Heart left ventricle (tissue), 13 donors: Measurements from ENCODE around the gene VEGFA.

ENCODE experiments used
- POLR2A ChIP-seq, 2 donors: fragments of 450-650 bp; IDR thresholded peaks; one replicate each; pipeline ENCODE4 v1.6.1; 2017; ENCODE audit warnings: antibody characterized with exemption in 2 of 2, mild to moderate bottlenecking in 2 of 2, moderate library complexity in 2 of 2
- TF ChIP-seq, protein P1 (sequence below), 12 donors: fragments of 200-600 bp; sonication (generic) in 4 of 12; IDR thresholded peaks; one replicate each; pipeline versions ENCODE4 v1.5.0 to v1.8.0; 2018 to 2022; ENCODE audit warnings: antibody characterized with exemption in 12 of 12, mild to moderate bottlenecking in 5 of 12
- donor health status: ischemic (EF 13 %, LVEDD 7.1; RV severe dilation, severe dysfunction).
- donor health status: DM: no; HTN: yes; CAD: no.
- donor health status: DM: no; HTN: no; CAD: no.
- donor health status: ischemic (EF 25% LVEDD 6.9; RV normal size, moderate dysfunction).
- donor health status: ischemic (EF 25% LVEDD 5.7; RV mildly dilated, moderate dysfunction).
- donor health status: ischemic (EF 35%, LVEDD 5.7; RV mildly dilated, moderate dysfunction).
- donor health status: nonischemic (EF 11% LVEDD 7.7; RV severe dilation, severe dysfunction).
- donor health status: DM: yes; HTN: yes; CAD: no.
- donor health status: PGD.
- donor health status: ischemic (EF 29% LVEDD 5.4; RV normal size, mild dysfunction).
- donor health status: nonischemic (EF 23%, LVEDD 6.1; RV moderate dilation, normal function).

DNA sequence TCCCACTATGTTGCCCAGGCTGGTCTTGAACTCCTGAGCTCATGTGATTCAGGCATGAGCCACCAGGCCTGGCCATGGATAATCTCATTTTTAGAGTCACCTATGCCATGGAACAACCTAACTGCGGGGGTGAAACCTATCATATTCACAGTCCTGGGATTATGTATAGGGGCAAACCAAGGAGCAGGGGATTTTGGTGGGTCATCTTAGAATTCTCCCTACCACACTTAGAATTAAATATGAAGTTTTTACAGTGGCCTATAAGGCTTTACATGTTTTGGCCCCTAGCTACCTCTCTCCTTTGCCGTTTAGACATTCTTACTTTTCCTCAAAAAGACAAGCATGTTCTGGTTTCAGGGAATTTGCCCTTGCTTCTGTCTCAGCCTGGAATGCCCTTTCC lies 20.6 kb upstream of the VEGFA start:
- TF ChIP-seq, protein P1, sequence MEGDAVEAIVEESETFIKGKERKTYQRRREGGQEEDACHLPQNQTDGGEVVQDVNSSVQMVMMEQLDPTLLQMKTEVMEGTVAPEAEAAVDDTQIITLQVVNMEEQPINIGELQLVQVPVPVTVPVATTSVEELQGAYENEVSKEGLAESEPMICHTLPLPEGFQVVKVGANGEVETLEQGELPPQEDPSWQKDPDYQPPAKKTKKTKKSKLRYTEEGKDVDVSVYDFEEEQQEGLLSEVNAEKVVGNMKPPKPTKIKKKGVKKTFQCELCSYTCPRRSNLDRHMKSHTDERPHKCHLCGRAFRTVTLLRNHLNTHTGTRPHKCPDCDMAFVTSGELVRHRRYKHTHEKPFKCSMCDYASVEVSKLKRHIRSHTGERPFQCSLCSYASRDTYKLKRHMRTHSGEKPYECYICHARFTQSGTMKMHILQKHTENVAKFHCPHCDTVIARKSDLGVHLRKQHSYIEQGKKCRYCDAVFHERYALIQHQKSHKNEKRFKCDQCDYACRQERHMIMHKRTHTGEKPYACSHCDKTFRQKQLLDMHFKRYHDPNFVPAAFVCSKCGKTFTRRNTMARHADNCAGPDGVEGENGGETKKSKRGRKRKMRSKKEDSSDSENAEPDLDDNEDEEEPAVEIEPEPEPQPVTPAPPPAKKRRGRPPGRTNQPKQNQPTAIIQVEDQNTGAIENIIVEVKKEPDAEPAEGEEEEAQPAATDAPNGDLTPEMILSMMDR (IDR thresholded peaks at IDR 0.05), result no peak
- no peak for TF ChIP-seq POLR2A (IDR thresholded peaks at IDR 0.05)
